Testis (tissue), 3 donors: Measurements from ENCODE around the gene SAE1. TPM values are rescaled to one million over a fixed set of nuclear protein-coding genes. Genes with fewer than 3 reads are reported as not detected.

ENCODE experiments used
- DNase-seq: peaks from one replicate; pipeline ENCODE4 v3.0.0-alpha.2; 2019
- H3K27ac ChIP-seq, 2 donors: fragments of 200-600 bp; sonication (generic); one replicate each; pipeline ENCODE4 v1.5.1; 2019
- H3K27me3 ChIP-seq: fragments of 200-600 bp; sonication (generic); one replicate; pipeline ENCODE4 v1.5.1; 2019
- H3K36me3 ChIP-seq: fragments of 200-600 bp; sonication (generic); one replicate; pipeline ENCODE4 v1.5.1; 2017; ENCODE audit warnings: low read depth; ENCODE audit errors: missing control alignments
- H3K4me1 ChIP-seq: fragments of 200-600 bp; sonication (generic); one replicate; pipeline ENCODE4 v1.5.1; 2019
- H3K4me3 ChIP-seq, 2 donors: fragments of 200-600 bp; sonication (generic); one replicate each; pipeline ENCODE4 v1.5.1; 2017 to 2019
- H3K9me3 ChIP-seq: fragments of 200-600 bp; sonication (generic); one replicate; pipeline ENCODE4 v1.5.1; 2017
- CTCF ChIP-seq, 3 experiments: fragments of 450-650 bp in 2 of 3; fragments of 200-600 bp in 1 of 3; sonication (generic) in 1 of 3; IDR thresholded peaks; one replicate each; pipeline ENCODE4 v1.5.1; 2016 to 2019; ENCODE audit warnings: antibody characterized with exemption in 3 of 3, mild to moderate bottlenecking in 2 of 3, moderate library complexity in 1 of 3
- POLR2A ChIP-seq: fragments of 450-650 bp; IDR thresholded peaks from one replicate; pipeline ENCODE4 v1.6.1; 2017; ENCODE audit warnings: antibody characterized with exemption, mild to moderate bottlenecking, moderate library complexity
- WGBS, 2 donors: methylation state at CpG; one replicate each; pipeline ENCODE4 v1.1.5; 2018; 5-methylcytosine and 5-hydroxymethylcytosine counted together
- intact Hi-C: fragments of 100-400 bp; cut with DNase I; formaldehyde crosslinking; loops from one replicate; pipeline ENCODE4 v1.15.1; 2023; ENCODE audit warnings: low total_unique reads
- polyA plus RNA-seq: library from polyadenylated mRNA; stranded (reverse); fragments of 350-450 nt; fragmentation: Illumina TruSeq; extraction: RNeasy Lipid Tissue Mini Kit (QIAGEN cat#74804); gene quantifications from one replicate; pipeline ENCODE4 v1.2.3, GENCODE V29; 2014; ENCODE audit warnings: low read depth, low replicate concordance; ENCODE audit not compliant: insufficient read depth
- total RNA-seq, 2 donors: library from RNA; depleted of rRNA; stranded (reverse); fragments of >200 nt; gene quantifications; one replicate each; pipeline ENCODE4 v1.2.3, GENCODE V29; 2016

The SAE1 gene
- total and polyA plus RNA-seq, 3 donors from 2014 or later: 105 to 185 (median 124) TPM

GRCh38 chr19:47239610-47240296, 109.1 kb downstream of the SAE1 start:
- Histone ChIP-seq H3K4me3 (peak overlapping the region in 1 of 2 donors; percentile 40), H3K9me3 (no peaks in the 10 kb centered on the region), H3K27me3 (no peaks in the 10 kb centered on the region), H3K36me3 (no peaks in the 10 kb centered on the region), H3K27ac (no peak overlapping the region), H3K4me1 (peaks cover 14% of the 10 kb centered on the region)
- WGBS, 2 donors: 0 to 7% methylated on average over 7 to 32 of the region's 62 CpGs
- TF ChIP-seq CTCF (IDR thresholded peaks at IDR 0.05) (no peak), POLR2A (no peak)
- intact Hi-C loops: no loop called here
- peak; percentile 66 for DNase-seq

DNA sequence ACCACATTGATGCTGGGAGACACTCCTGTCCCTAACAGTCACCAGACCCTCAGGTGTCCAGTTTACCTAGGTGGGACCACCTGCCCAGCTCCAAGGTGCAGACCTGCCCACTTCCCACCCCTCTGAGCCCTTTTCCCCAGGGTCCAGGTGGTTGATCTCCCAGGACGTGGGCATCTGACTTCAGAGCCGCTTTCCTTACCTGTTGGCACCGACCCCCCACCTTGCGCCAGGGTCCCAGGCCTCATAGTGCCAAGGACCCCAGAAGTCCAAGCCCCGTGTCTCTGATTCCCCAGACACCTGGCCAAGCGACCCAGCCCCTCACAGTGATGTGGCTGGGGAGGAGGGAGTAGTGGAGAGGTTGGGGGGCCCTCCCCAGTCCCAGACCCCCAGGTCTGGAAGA, 109.9 kb downstream of the SAE1 start:
- no peaks in the 10 kb centered on the region for H3K27me3 ChIP-seq
- H3K4me3 ChIP-seq: no peak overlapping the region
- no peak for TF ChIP-seq CTCF (IDR thresholded peaks at IDR 0.05)
- TF ChIP-seq POLR2A: no peak
- no peaks in the 10 kb centered on the region for H3K36me3 ChIP-seq
- intact Hi-C loops: no loop called here
- 55 to 80% methylated on average over 1 to 6 of the region's 6 CpGs for WGBS, 2 donors
- no peak overlapping the region for H3K27ac ChIP-seq
- H3K4me1 ChIP-seq: peaks cover 14% of the 10 kb centered on the region
- H3K9me3 ChIP-seq: no peaks in the 10 kb centered on the region
- DNase-seq: no peak

DNA sequence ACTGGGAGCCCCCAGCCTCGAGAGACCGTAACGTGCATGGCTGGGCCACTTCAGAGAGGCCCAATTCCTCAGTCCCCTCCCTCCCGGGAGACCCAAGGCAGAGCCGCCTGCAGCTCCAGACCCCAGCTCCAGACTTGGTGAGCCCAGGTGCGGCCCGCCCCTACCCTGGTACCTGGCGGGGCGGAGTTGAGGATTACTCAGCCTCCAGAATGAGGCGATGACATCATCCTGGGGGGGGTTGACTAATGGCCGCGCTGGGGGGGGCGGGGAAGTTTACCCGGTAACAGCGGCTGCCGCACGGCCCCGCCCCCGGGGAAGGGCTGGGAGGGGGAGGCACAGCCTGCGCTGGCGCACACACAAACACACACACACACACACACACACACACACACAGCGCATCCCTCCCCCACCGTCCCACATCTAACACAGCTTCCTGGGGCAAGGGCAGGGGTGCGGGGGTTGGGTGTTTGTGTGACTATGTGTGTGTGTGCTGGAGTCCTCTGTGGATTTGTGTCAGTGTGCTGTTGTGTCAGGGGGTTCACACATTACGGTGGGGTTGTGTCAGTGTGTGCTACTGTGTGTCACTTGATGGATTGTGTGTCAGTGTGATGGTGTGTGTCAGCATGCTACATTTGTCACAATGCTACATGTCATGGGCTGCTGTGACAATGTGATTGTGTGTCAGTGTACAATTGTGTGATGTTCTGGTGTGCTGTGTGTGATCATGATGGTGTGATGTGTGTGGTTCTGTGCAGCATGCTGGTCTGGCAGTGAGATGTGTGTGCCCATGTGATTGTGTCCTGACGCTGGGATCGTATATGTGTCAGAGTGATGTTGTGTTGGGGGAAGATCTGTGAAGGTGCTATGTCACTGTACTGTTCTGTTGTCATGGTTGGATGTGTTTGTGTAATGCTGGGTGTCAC, 110.6 kb downstream of the SAE1 start:
- no peak overlapping the region for H3K27ac ChIP-seq
- no peak overlapping the region for H3K4me3 ChIP-seq
- intact Hi-C loops: no loop called here
- TF ChIP-seq POLR2A (no peak), CTCF (IDR thresholded peaks at IDR 0.05) (no peak)
- H3K36me3 ChIP-seq: no peaks in the 10 kb centered on the region
- H3K9me3 ChIP-seq: no peaks in the 10 kb centered on the region
- H3K4me1 ChIP-seq: peaks cover 14% of the 10 kb centered on the region
- H3K27me3 ChIP-seq: no peaks in the 10 kb centered on the region
- 13 to 17% methylated on average over 7 to 20 of the region's 27 CpGs for WGBS, 2 donors
- DNase-seq: peak; percentile 50

DNA sequence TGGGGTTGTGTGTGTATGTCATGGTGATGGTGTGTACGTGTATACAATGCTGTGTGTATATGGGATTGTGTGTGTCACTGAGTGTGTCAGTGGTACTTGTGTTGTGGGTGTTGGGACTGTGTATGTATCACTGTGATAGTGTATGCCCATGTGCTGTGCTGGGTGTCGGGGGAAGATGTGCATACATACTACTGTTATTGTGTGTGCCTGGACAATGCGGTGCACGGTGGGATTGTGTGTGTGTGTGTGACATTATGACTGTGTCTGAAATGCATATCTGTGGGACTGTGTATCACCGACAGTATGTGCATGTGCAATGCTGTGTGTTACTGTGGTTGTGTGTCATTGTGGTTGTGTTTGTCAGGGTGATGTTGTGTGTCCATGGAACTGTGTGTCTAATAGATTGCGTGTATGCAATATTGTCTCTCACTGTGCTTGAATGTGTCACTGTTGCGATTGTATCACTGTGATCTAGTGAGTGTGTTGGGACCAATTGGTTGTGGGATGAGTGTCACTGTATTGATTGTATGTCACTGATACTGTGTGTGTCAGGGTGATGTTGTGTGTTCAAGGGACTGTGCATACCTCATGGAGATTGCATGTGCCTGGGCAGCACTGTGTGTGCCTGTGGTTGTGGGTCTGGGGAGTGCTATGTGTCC, 111.4 kb downstream of the SAE1 start:
- WGBS, 2 donors: 72 to 74% methylated on average over 3 to 7 of the region's 7 CpGs
- TF ChIP-seq POLR2A (no peak), CTCF (IDR thresholded peaks at IDR 0.05) (no peak)
- no peaks in the 10 kb centered on the region for H3K36me3 ChIP-seq
- H3K4me1 ChIP-seq: peaks cover 14% of the 10 kb centered on the region
- H3K27ac ChIP-seq: no peak overlapping the region
- H3K9me3 ChIP-seq: no peaks in the 10 kb centered on the region
- no peak for DNase-seq
- no peak overlapping the region for H3K4me3 ChIP-seq
- H3K27me3 ChIP-seq: no peaks in the 10 kb centered on the region
- intact Hi-C loops: no loop called here
